Liver (tissue), 9 donors: Measurements from ENCODE around the gene SDSL. TPM values are rescaled to one million over a fixed set of nuclear protein-coding genes. Genes with fewer than 3 reads are reported as not detected.

Experiments used
- DNase-seq: peaks from one replicate; pipeline ENCODE4 v3.0.0-alpha.2; 2017; ENCODE audit warnings: low spot score
- H3K27ac ChIP-seq, 2 donors: one replicate each; pipeline ENCODE4 v1.7.0; 2013; ENCODE audit warnings: inconsistent platforms in 2 of 2, low read length in 2 of 2, control low read depth in 1 of 2, low read depth in 1 of 2, mild to moderate bottlenecking in 1 of 2
- H3K27me3 ChIP-seq, 4 donors: one replicate each; pipeline versions ENCODE4 v1.6.1 to v1.7.0; 2013; ENCODE audit warnings: low read length in 3 of 4, inconsistent platforms in 1 of 4, mild to moderate bottlenecking in 1 of 4, moderate library complexity in 1 of 4; ENCODE audit not compliant: control insufficient read depth in 4 of 4, insufficient read depth in 4 of 4
- H3K36me3 ChIP-seq, 4 donors: one replicate each; pipeline versions ENCODE4 v1.6.1 to v1.7.0; 2013; ENCODE audit warnings: low read length in 3 of 4, mild to moderate bottlenecking in 3 of 4, low read depth in 1 of 4, moderate library complexity in 1 of 4; ENCODE audit not compliant: control insufficient read depth in 4 of 4, insufficient read depth in 3 of 4
- H3K4me1 ChIP-seq, 4 donors: one replicate each; pipeline versions ENCODE4 v1.6.1 to v1.7.0; 2013; ENCODE audit warnings: low read length in 3 of 4, mild to moderate bottlenecking in 3 of 4, moderate library complexity in 1 of 4; ENCODE audit not compliant: control insufficient read depth in 4 of 4, insufficient read depth in 4 of 4
- H3K4me3 ChIP-seq, 3 donors: one replicate each; pipeline versions ENCODE4 v1.6.1 to v1.7.0; 2013; ENCODE audit warnings: low read length in 3 of 3, control low read depth in 1 of 3, low read depth in 1 of 3, mild to moderate bottlenecking in 1 of 3
- H3K9ac ChIP-seq, 2 donors: one replicate each; pipeline ENCODE4 v1.7.0; 2013; ENCODE audit warnings: low read length in 2 of 2, mild to moderate bottlenecking in 2 of 2, moderate library complexity in 2 of 2, control low read depth in 1 of 2, low read depth in 1 of 2
- H3K9me3 ChIP-seq, 4 donors: one replicate each; pipeline versions ENCODE4 v1.6.1 to v1.7.0; 2013; ENCODE audit warnings: low read length in 3 of 4; ENCODE audit not compliant: control insufficient read depth in 4 of 4
- EGR1 ChIP-seq, 2 donors: IDR thresholded peaks; 2 replicates each; pipeline ENCODE4 v1.6.1; 2016 to 2018; ENCODE audit warnings: antibody characterized with exemption in 2 of 2, low read depth in 2 of 2
- FOXA1 ChIP-seq: IDR thresholded peaks from 2 replicates; pipeline ENCODE4 v1.6.1; 2016; ENCODE audit warnings: antibody characterized with exemption
- FOXA2 ChIP-seq: IDR thresholded peaks from 2 replicates; pipeline ENCODE4 v1.6.1; 2016; ENCODE audit warnings: antibody characterized with exemption
- HNF4A ChIP-seq, 2 donors: conservative IDR thresholded peaks; 2 replicates each; pipeline ENCODE4 v1.6.1; 2016; ENCODE audit warnings: antibody characterized with exemption in 2 of 2, mild to moderate bottlenecking in 2 of 2
- HNF4G ChIP-seq: IDR thresholded peaks from 2 replicates; pipeline ENCODE4 v1.6.1; 2016; ENCODE audit warnings: antibody characterized with exemption
- JUND ChIP-seq, 2 donors: IDR thresholded peaks; 2 replicates each; pipeline ENCODE4 v1.6.1; 2016; ENCODE audit warnings: antibody characterized with exemption in 2 of 2
- NR2F2 ChIP-seq: IDR thresholded peaks from 2 replicates; pipeline ENCODE4 v1.6.1; 2016; ENCODE audit warnings: antibody characterized with exemption
- RAD21 ChIP-seq, 2 donors: IDR thresholded peaks; 2 replicates each; pipeline ENCODE4 v1.6.1; 2016; ENCODE audit warnings: antibody characterized with exemption in 2 of 2, mild to moderate bottlenecking in 2 of 2
- RXRA ChIP-seq, 2 donors: IDR thresholded peaks; 2 replicates each; pipeline ENCODE4 v1.6.1; 2017 to 2018; ENCODE audit warnings: antibody characterized with exemption in 2 of 2, mild to moderate bottlenecking in 1 of 2
- TAF1 ChIP-seq: conservative IDR thresholded peaks from 2 replicates; pipeline ENCODE4 v1.6.1; 2016; ENCODE audit warnings: antibody characterized with exemption, mild to moderate bottlenecking
- YY1 ChIP-seq: IDR thresholded peaks from 2 replicates; pipeline ENCODE4 v1.6.1; 2016; ENCODE audit warnings: antibody characterized with exemption, mild to moderate bottlenecking
- WGBS: extraction: QIAGEN DNeasy Blood & Tissue Kit; methylation state at CpG from one replicate; pipeline ENCODE4 v1.1.7; 2013; 5-methylcytosine and 5-hydroxymethylcytosine counted together
- polyA plus RNA-seq, 2 donors: library from polyadenylated mRNA; stranded (reverse) in 1 of 2; unstranded in 1 of 2; fragments of 200-250 nt in 1 of 2; fragments of >200 nt in 1 of 2; fragmentation: Nextera tagmentation in 1 of 2; extraction: Ambion mirVana in 1 of 2; gene quantifications; one replicate each; pipeline versions ENCODE4 v1.2.1 to v1.2.3, GENCODE V29; 2013 to 2015
- total RNA-seq, 2 donors: library from RNA; depleted of rRNA; stranded (reverse); fragments of >200 nt; gene quantifications; one replicate each; pipeline ENCODE4 v1.2.3, GENCODE V29; 2014
- TF ChIP-seq, protein P1 (sequence below): IDR thresholded peaks from 2 replicates; pipeline ENCODE4 v1.6.1; 2016; ENCODE audit warnings: antibody characterized with exemption, mild to moderate bottlenecking
- TF ChIP-seq, protein P2 (sequence below): fragments of 150-350 bp; IDR thresholded peaks from 2 replicates; pipeline ENCODE4 v1.5.1; 2017; ENCODE audit warnings: improper control_type of control experiment, low read depth, low read length; ENCODE audit not compliant: missing input control
- TF ChIP-seq, protein P3 (sequence below): IDR thresholded peaks from 2 replicates; pipeline ENCODE4 v1.6.1; 2016; ENCODE audit warnings: antibody characterized with exemption
- TF ChIP-seq, protein P4 (sequence below): IDR thresholded peaks from 2 replicates; pipeline ENCODE4 v1.6.1; 2016; ENCODE audit warnings: antibody characterized with exemption
- TF ChIP-seq, protein P5 (sequence below): IDR thresholded peaks from 2 replicates; pipeline ENCODE4 v1.6.1; 2016; ENCODE audit warnings: antibody characterized with exemption
- donor health status: healthy.
- donor health status: healthy.
- donor health status: healthy.
- donor health status: healthy.
- donor health status: healthy.

Gene SDSL
- total and polyA plus RNA-seq, 4 donors, result 22.4 to 93.1 (median 33.7) TPM

DNA sequence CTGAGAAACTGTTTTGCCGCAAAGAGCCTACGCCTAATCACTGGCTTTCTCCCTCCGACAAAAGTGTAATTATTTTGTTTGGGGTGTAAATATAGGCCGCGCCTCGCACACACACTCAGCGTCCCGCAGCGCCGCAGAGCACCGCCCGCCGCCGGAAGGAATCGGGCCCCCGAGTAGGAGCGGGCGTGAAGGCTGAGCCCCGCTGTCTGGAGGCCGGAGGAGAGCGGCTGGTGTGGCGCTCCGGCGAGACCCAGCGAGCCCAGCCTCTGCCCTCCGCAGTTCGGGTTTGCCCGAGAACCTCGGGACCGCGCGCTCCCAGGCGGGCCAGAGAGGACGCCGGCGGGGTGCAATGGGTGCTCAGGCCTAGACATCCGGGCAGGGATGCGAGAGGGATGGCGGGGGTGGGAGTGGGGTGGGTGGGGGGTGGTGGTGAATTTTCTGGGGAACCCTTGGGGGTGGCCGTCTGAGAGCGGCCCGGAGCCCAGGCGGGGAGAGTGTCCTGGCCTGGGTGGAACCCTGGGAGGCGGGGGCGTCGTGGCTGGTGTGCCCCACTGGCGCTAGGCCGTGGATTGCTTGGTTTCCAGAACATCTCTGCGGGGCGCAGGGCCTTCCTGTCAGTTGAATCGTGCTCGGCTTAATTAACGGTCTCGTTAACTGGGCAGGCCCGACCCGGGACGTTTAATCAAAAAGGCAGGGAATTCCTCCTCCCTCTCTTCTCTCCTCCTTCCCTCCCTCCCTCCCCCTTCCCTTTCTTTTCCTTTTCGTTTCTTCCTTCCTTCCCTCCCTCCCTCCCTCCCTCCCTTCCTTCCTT lies 54.2 kb downstream of the SDSL start:
- 4% methylated on average over 58 of the region's 58 CpGs for WGBS
- peaks cover 11 to 31% (median 18%) of the 10 kb centered on the region in 4 donors for H3K27me3 ChIP-seq
- H3K36me3 ChIP-seq, result no peaks in the 10 kb centered on the region
- no peaks in the 10 kb centered on the region for H3K4me1 ChIP-seq
- H3K9me3 ChIP-seq, result peaks cover 0 to 2% (median 0%) of the 10 kb centered on the region in 4 donors
- no peak overlapping the region for H3K4me3 ChIP-seq
- H3K9ac ChIP-seq, result no peak overlapping the region
- TF ChIP-seq JUND (IDR thresholded peaks at IDR 0.05) (no peak), EGR1 (IDR thresholded peaks at IDR 0.05; ENCODE audit: low read depth in 2 of 2) (no peak), NR2F2 (no peak), RAD21 (IDR thresholded peaks at IDR 0.05) (no peak), TAF1 (no peak), FOXA1 (no peak), FOXA2 (no peak), RXRA (IDR thresholded peaks at IDR 0.05) (no peak), HNF4G (no peak)
- TF ChIP-seq, protein P1, sequence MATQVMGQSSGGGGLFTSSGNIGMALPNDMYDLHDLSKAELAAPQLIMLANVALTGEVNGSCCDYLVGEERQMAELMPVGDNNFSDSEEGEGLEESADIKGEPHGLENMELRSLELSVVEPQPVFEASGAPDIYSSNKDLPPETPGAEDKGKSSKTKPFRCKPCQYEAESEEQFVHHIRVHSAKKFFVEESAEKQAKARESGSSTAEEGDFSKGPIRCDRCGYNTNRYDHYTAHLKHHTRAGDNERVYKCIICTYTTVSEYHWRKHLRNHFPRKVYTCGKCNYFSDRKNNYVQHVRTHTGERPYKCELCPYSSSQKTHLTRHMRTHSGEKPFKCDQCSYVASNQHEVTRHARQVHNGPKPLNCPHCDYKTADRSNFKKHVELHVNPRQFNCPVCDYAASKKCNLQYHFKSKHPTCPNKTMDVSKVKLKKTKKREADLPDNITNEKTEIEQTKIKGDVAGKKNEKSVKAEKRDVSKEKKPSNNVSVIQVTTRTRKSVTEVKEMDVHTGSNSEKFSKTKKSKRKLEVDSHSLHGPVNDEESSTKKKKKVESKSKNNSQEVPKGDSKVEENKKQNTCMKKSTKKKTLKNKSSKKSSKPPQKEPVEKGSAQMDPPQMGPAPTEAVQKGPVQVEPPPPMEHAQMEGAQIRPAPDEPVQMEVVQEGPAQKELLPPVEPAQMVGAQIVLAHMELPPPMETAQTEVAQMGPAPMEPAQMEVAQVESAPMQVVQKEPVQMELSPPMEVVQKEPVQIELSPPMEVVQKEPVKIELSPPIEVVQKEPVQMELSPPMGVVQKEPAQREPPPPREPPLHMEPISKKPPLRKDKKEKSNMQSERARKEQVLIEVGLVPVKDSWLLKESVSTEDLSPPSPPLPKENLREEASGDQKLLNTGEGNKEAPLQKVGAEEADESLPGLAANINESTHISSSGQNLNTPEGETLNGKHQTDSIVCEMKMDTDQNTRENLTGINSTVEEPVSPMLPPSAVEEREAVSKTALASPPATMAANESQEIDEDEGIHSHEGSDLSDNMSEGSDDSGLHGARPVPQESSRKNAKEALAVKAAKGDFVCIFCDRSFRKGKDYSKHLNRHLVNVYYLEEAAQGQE, result no peak
- TF ChIP-seq, protein P2, sequence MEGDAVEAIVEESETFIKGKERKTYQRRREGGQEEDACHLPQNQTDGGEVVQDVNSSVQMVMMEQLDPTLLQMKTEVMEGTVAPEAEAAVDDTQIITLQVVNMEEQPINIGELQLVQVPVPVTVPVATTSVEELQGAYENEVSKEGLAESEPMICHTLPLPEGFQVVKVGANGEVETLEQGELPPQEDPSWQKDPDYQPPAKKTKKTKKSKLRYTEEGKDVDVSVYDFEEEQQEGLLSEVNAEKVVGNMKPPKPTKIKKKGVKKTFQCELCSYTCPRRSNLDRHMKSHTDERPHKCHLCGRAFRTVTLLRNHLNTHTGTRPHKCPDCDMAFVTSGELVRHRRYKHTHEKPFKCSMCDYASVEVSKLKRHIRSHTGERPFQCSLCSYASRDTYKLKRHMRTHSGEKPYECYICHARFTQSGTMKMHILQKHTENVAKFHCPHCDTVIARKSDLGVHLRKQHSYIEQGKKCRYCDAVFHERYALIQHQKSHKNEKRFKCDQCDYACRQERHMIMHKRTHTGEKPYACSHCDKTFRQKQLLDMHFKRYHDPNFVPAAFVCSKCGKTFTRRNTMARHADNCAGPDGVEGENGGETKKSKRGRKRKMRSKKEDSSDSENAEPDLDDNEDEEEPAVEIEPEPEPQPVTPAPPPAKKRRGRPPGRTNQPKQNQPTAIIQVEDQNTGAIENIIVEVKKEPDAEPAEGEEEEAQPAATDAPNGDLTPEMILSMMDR, result no peak
- TF ChIP-seq, protein P3, sequence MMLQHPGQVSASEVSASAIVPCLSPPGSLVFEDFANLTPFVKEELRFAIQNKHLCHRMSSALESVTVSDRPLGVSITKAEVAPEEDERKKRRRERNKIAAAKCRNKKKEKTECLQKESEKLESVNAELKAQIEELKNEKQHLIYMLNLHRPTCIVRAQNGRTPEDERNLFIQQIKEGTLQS, result no peak
- TF ChIP-seq, protein P4, sequence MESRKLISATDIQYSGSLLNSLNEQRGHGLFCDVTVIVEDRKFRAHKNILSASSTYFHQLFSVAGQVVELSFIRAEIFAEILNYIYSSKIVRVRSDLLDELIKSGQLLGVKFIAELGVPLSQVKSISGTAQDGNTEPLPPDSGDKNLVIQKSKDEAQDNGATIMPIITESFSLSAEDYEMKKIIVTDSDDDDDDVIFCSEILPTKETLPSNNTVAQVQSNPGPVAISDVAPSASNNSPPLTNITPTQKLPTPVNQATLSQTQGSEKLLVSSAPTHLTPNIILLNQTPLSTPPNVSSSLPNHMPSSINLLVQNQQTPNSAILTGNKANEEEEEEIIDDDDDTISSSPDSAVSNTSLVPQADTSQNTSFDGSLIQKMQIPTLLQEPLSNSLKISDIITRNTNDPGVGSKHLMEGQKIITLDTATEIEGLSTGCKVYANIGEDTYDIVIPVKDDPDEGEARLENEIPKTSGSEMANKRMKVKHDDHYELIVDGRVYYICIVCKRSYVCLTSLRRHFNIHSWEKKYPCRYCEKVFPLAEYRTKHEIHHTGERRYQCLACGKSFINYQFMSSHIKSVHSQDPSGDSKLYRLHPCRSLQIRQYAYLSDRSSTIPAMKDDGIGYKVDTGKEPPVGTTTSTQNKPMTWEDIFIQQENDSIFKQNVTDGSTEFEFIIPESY, result no peak
- no peak overlapping the region for H3K27ac ChIP-seq
- DNase-seq, result no peak

DNA sequence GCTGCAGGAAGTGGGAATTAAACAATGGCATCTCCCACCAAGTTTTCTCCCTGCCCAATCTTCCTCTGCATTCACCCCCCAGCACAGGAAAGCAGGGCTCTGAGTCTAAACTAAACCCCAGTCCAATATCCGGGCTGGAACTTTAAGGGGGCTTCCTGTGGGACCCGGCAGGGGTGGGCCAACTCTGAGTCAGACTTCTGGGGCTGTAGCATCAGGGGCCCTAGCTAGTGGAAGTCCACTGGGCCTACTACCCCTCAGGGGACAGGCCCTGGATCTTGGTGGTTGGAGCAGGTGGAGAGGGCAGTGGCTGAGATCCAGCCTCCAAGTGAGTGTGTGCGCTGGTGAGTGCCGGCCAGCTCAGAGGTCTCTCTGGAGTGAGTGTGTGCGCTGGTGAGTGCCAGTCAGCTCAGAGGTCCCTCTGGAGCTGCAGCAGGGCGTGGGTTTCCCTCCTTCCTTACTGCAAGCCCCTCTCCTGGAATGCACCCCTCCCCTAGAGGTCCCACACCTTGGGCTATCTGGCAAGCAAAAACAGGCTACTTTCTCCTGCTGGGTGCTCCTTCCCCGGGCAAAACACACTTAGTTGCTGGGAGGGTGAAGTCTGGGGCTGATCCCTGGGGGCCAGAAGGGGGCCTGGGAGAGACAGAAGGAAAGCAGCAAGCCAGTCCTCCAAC lies 55.1 kb downstream of the SDSL start:
- H3K4me3 ChIP-seq, result no peak overlapping the region
- H3K27me3 ChIP-seq, result peaks cover 11 to 33% (median 16%) of the 10 kb centered on the region in 4 donors
- DNase-seq, result no peak
- no peak overlapping the region for H3K9ac ChIP-seq
- no peaks in the 10 kb centered on the region for H3K36me3 ChIP-seq
- H3K4me1 ChIP-seq, result no peaks in the 10 kb centered on the region
- H3K27ac ChIP-seq, result no peak overlapping the region
- WGBS, result under 1% methylated on average over 7 of the region's 7 CpGs
- H3K9me3 ChIP-seq, result peaks cover 0 to 2% (median 0%) of the 10 kb centered on the region in 4 donors
- TF ChIP-seq, protein P5, sequence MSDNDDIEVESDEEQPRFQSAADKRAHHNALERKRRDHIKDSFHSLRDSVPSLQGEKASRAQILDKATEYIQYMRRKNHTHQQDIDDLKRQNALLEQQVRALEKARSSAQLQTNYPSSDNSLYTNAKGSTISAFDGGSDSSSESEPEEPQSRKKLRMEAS, result no peak
- no peak for TF ChIP-seq EGR1 (IDR thresholded peaks at IDR 0.05; ENCODE audit: low read depth in 2 of 2)
- TF ChIP-seq FOXA2, result no peak
- TF ChIP-seq, protein P4, result no peak
- TF ChIP-seq, protein P1, result no peak
- no peak for TF ChIP-seq JUND (IDR thresholded peaks at IDR 0.05)
- no peak for TF ChIP-seq NR2F2
- no peak for TF ChIP-seq FOXA1
- TF ChIP-seq HNF4A (conservative IDR thresholded peaks at IDR 0.05), result no peak
- TF ChIP-seq RAD21 (IDR thresholded peaks at IDR 0.05), result no peak
- TF ChIP-seq YY1, result no peak
